PC-3 (cell line): ENCODE data around the gene DPF3. TPM values are rescaled to one million over a fixed set of nuclear protein-coding genes. Genes with fewer than 3 reads are reported as not detected.
A peak's percentile ranks its signal among the peaks of the same experiment; 100 is the strongest.

Source experiments
- ATAC-seq: fragments of 200-7000 bp; cut with Tn5 transposase; 2 replicates; pipeline ENCODE4 v1.9.1; 2020; ENCODE audit warnings: mild to moderate bottlenecking, moderate library complexity
- BruUV-seq: library from RNA; stranded (reverse); fragments of 400-500 nt; replicated peaks from 2 replicates; lab custom pipeline; 2021; lab: Mats Ljungman, UMichigan
- CTCF ChIA-PET: fragments of 300-600 bp; sonication (Branson Sonifier 250); formaldehyde crosslinking; loops from one replicate; lab custom pipeline; 2022; ENCODE audit warnings: antibody characterized with exemption; lab: Charles Lee
- POLR2A ChIA-PET: fragments of 300-600 bp; sonication (Branson Sonifier 250); formaldehyde crosslinking; loops from one replicate; lab custom pipeline; 2022; ENCODE audit warnings: antibody characterized with exemption; ENCODE audit not compliant: unreplicated experiment; lab: Charles Lee
- DNase-seq: peaks from one replicate; pipeline ENCODE4 v3.0.0-alpha.2; 2015
- H2AFZ ChIP-seq: fragments of 300-600 bp; sonication (generic); 2 replicates; pipeline ENCODE4 v1.6.0; 2016; ENCODE audit warnings: antibody characterized with exemption, low read length
- H3F3A ChIP-seq: fragments of 300-600 bp; sonication (generic); one replicate; pipeline ENCODE4 v1.6.0; 2017; ENCODE audit warnings: antibody characterized with exemption, low read length, control low read depth, mild to moderate bottlenecking; ENCODE audit not compliant: unreplicated experiment
- H3K27ac ChIP-seq: fragments of 300-600 bp; sonication (generic); 2 replicates; pipeline ENCODE4 v1.5.1; 2016; ENCODE audit warnings: mild to moderate bottlenecking, low read length
- H3K27me3 ChIP-seq: fragments of 300-600 bp; sonication (generic); 2 replicates; pipeline ENCODE4 v1.6.1; 2016; ENCODE audit warnings: low read length, mixed read lengths
- H3K36me3 ChIP-seq: fragments of 300-600 bp; sonication (generic); 2 replicates; pipeline ENCODE4 v1.6.1; 2016; ENCODE audit warnings: low read depth, mixed run types, low read length, mixed read lengths
- H3K4me1 ChIP-seq: fragments of 300-600 bp; sonication (generic); 2 replicates; pipeline ENCODE4 v1.5.1; 2016; ENCODE audit warnings: low read length; ENCODE audit not compliant: insufficient read depth
- H3K4me2 ChIP-seq: fragments of 300-600 bp; sonication (generic); 2 replicates; pipeline ENCODE4 v1.6.0; 2016; ENCODE audit warnings: low read length
- H3K4me3 ChIP-seq: fragments of 300-600 bp; sonication (generic); 2 replicates; pipeline ENCODE4 v1.5.1; 2016; ENCODE audit warnings: mild to moderate bottlenecking, low read length, mixed read lengths
- H3K79me2 ChIP-seq: fragments of 300-600 bp; sonication (generic); 2 replicates; pipeline ENCODE4 v1.6.1; 2017; ENCODE audit warnings: low read length, mixed read lengths
- H3K9ac ChIP-seq: fragments of 300-600 bp; sonication (generic); 2 replicates; pipeline ENCODE4 v1.6.0; 2016; ENCODE audit warnings: mild to moderate bottlenecking, low read length
- H3K9me2 ChIP-seq: fragments of 300-600 bp; sonication (generic); replicated peaks from 2 replicates; pipeline ENCODE4 v1.6.1; 2016; ENCODE audit warnings: mixed run types, low read length, mixed read lengths
- H3K9me3 ChIP-seq: fragments of 300-600 bp; sonication (generic); 2 replicates; pipeline ENCODE4 v1.6.1; 2016; ENCODE audit warnings: low read length, mixed read lengths
- H4K20me1 ChIP-seq: fragments of 300-600 bp; sonication (generic); 2 replicates; pipeline ENCODE4 v1.6.1; 2016; ENCODE audit warnings: low read length, mixed read lengths
- CTCF ChIP-seq: fragments of 300-600 bp; sonication (generic); conservative IDR thresholded peaks from 2 replicates; pipeline ENCODE4 v1.5.1; 2017; ENCODE audit warnings: antibody characterized with exemption, low read depth, mild to moderate bottlenecking, low read length
- EZH2 ChIP-seq: fragments of 300-600 bp; sonication (generic); IDR thresholded peaks from one replicate; pipeline ENCODE4 v1.6.1; 2017; ENCODE audit warnings: antibody characterized with exemption, mild to moderate bottlenecking, low read length; ENCODE audit not compliant: unreplicated experiment
- EZH2phosphoT487 ChIP-seq: fragments of 300-600 bp; sonication (generic); IDR thresholded peaks from 2 replicates; pipeline ENCODE4 v1.6.1; 2018; ENCODE audit warnings: mild to moderate bottlenecking, antibody characterized with exemption, low read length, borderline replicate concordance
- intact Hi-C: fragments of 100-400 bp; cut with micrococcal nuclease; formaldehyde crosslinking; loops from 2 replicates; pipeline ENCODE4 v1.9.0; 2023
- total RNA-seq: library from RNA; depleted of rRNA; stranded (reverse); fragments of >200 nt; gene quantifications from 2 replicates; pipeline ENCODE4 v1.2.3, GENCODE V29; 2014

Gene DPF3
- total RNA-seq, 1 experiment from 2014 or later, result 16.6 TPM

GRCh38 chr14:72851635-72852034, 42.3 kb downstream of the DPF3 start:
- 0 out of 2 replicates have a peak, but pooled peaks cover 15% of the 10 kb centered on the region for H3K79me2 ChIP-seq
- H3K36me3 ChIP-seq, result no peaks in the 10 kb centered on the region; the same call in 1 of the 2 replicates
- ATAC-seq (no peak), DNase-seq (no peak)
- no peak overlapping the region for H3K27ac ChIP-seq
- H3K4me2 ChIP-seq, result no peak overlapping the region
- no peaks in the 10 kb centered on the region for H3F3A ChIP-seq
- no peak overlapping the region for H3K9ac ChIP-seq
- no peaks in the 10 kb centered on the region for H3K9me2 ChIP-seq
- CTCF ChIA-PET, result no interaction called here
- H4K20me1 ChIP-seq, result no peaks in the 10 kb centered on the region
- no peaks in the 10 kb centered on the region for H3K27me3 ChIP-seq
- H3K4me1 ChIP-seq, result peaks cover 13% of the 10 kb centered on the region
- BruUV-seq, result no TSS peak
- H3K9me3 ChIP-seq, result no peaks in the 10 kb centered on the region
- intact Hi-C loops, result no loop called here
- no peak overlapping the region for H2AFZ ChIP-seq
- POLR2A ChIA-PET, result no interaction called here
- TF ChIP-seq CTCF (no peak), EZH2phosphoT487 (no peak), EZH2 (no peak)
- no peak overlapping the region for H3K4me3 ChIP-seq

GRCh38 chr14:72850360-72850759, 43.5 kb downstream of the DPF3 start:
- peak; percentile 11 for DNase-seq
- CTCF ChIA-PET, result interaction anchor here (0.6 kb wide), 1 partner anchor 38 kb away, joined by 3 read pairs; no protein-coding TSS in a partner anchor
- no TSS peak for BruUV-seq

More at GRCh38 chr14:72850360-72850759, 43.5 kb downstream of the DPF3 start:
- Histone ChIP-seq H2AFZ (no peak overlapping the region), H3K9ac (no peak overlapping the region), H3K27ac (no peak overlapping the region), H3K79me2 (0 out of 2 replicates have a peak, but pooled peaks cover 12% of the 10 kb centered on the region), H3K9me2 (no peaks in the 10 kb centered on the region), H3K4me2 (no peak overlapping the region), H3K9me3 (no peaks in the 10 kb centered on the region), H3K4me3 (no peak overlapping the region), H4K20me1 (no peaks in the 10 kb centered on the region), H3K4me1 (peaks cover under 1% of the 10 kb centered on the region; the same call in 1 of the 2 replicates), H3K36me3 (no peaks in the 10 kb centered on the region; the same call in 1 of the 2 replicates), H3K27me3 (no peaks in the 10 kb centered on the region), H3F3A (no peaks in the 10 kb centered on the region)
- intact Hi-C loops, result no loop called here
- POLR2A ChIA-PET, result no interaction called here
- TF ChIP-seq EZH2phosphoT487, result no peak
- no peak for TF ChIP-seq CTCF
- no peak for TF ChIP-seq EZH2
- peak; percentile 49; the same call in 1 of the 2 replicates for ATAC-seq
